Motor neuron (in vitro differentiated cells): Measurements from ENCODE around the gene LARGE1. TPM values are rescaled to one million over a fixed set of nuclear protein-coding genes. Genes with fewer than 3 reads are reported as not detected.

ENCODE experiments used
- ATAC-seq, 8 experiments: fragments of 200-7000 bp; cut with Tn5 transposase; replicated peaks in 6 of 8; 2 replicates each; pipeline ENCODE4 v1.8.0; 2021; ENCODE audit warnings: mild to moderate bottlenecking in 8 of 8, moderate library complexity in 8 of 8
- H3K27ac ChIP-seq, 2 donors: fragments of 250-450 bp; sonication (Bioruptor Pico); 2 replicates each; pipeline ENCODE4 v1.9.0; 2021; ENCODE audit warnings: antibody characterized with exemption in 2 of 2, mild to moderate bottlenecking in 2 of 2, moderate library complexity in 1 of 2
- H3K4me1 ChIP-seq, 2 donors: fragments of 250-450 bp; sonication (Bioruptor Pico); replicated peaks in 1 of 2; 2 replicates each; pipeline ENCODE4 v1.6.1; 2021; ENCODE audit warnings: antibody characterized with exemption in 2 of 2, mild to moderate bottlenecking in 2 of 2, moderate library complexity in 1 of 2
- H3K4me3 ChIP-seq, 5 donors: fragments of 250-450 bp; sonication (Bioruptor Pico); 2 replicates each; pipeline ENCODE4 v1.9.0; 2021; ENCODE audit warnings: antibody characterized with exemption in 5 of 5, mild to moderate bottlenecking in 5 of 5, moderate library complexity in 4 of 5
- WGBS, 10 experiments: fragments of 450-650 bp; shearing (Covaris generic); methylation state at CpG; one replicate each; pipeline ENCODE4 v1.0.0; 2022; 5-methylcytosine and 5-hydroxymethylcytosine counted together
- in situ Hi-C, 9 experiments: fragments of 400-800 bp; cut with MboI; loops; one replicate each; pipeline ENCODE4 v1.15.0; 2021; ENCODE audit warnings: low sequenced_read_pairs in 9 of 9, low pct_unique_long_range_greater_than_20kb in 2 of 9; ENCODE audit not compliant: unreplicated experiment in 9 of 9
- total RNA-seq, 8 experiments: library from RNA; unstranded; fragments of 300-600 nt; gene quantifications; 2 replicates each; pipeline versions ENCODE4 v1.2.3 to v1.2.4, GENCODE V29; 2022

LARGE1 gene
- total RNA-seq, 8 experiments from 2014 or later, result 1.7 to 36.1 (median 20.6) TPM

DNA sequence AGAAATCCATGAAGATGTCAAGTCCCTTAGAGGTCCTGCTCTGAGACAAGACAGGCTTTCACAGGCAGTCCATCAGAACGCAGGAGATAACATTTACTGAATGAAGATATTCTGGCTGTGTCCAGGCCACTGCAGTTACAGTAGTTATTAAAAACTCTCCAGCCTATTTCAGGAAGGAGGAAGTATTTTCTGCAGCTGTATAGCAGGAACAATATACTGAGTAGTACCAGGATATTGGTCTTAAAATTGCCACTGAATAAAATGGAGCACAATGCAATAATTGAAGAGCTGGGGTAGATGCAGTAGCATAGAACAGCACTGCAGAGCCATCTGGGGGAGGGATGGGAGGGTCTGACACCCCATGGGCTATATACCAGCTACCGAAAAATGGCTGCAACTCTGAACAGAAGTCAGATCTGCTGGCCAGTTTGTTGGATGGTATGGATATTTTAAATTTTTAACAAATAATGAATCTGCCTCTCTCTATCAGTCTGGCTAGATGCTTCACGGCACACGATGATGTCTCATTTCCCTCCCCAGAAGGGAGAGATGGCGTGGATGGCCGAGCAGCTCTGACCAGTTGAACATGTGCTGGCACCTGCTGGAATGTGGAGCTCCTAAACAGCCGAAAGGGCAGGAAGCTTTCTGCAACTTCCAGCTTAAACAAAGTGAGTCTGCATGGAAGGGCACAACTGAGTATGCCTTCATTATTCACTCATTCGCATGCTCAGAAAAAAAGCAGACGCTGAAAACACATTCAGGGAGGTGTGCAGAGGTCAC is 520.0 kb downstream of the LARGE1 start:
- Histone ChIP-seq H3K4me1 (peaks cover 0 to 6% of the 10 kb centered on the region in 2 donors), H3K27ac (no peak overlapping the region), H3K4me3 (no peak overlapping the region)
- no peak for ATAC-seq
- 72 to 100% (median 88%) methylated on average over 1 to 8 of the region's 9 CpGs; no CpG with 5 or more reads in 2 of the 10 experiments for WGBS, 10 experiments
- in situ Hi-C loops, result no loop called here

DNA sequence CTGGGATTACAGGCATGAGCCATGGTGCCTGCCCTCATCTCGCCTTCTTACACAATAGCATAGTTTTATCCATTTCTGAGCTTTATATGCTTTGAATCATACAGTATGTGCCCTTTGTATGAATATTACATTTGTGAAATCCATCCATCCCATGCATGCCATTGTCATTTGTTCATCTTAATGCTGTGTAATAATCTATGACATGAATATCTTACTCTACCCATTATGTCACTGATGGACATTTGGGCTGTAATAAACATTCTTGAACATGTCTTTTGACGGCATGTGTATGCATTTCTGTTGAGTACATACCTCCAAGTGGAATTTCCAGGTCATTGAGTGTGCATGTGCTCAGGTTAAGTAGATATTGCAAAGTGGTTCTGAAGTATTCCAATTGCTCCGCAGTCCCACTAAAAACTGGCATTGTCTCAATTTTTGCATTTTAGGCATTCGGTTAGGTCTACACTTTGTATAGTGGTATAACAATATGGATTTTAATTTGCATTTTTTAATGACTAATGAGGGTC is 522.8 kb downstream of the LARGE1 start:
- 75 to 100% (median 86%) methylated on average over 2 to 4 of the region's 4 CpGs; no CpG with 5 or more reads in 2 of the 10 experiments for WGBS, 10 experiments
- no peak for ATAC-seq
- in situ Hi-C loops, result no loop called here
- no peak overlapping the region for H3K27ac ChIP-seq
- H3K4me1 ChIP-seq, result peaks cover 0 to 6% of the 10 kb centered on the region in 2 donors
- no peak overlapping the region for H3K4me3 ChIP-seq

DNA sequence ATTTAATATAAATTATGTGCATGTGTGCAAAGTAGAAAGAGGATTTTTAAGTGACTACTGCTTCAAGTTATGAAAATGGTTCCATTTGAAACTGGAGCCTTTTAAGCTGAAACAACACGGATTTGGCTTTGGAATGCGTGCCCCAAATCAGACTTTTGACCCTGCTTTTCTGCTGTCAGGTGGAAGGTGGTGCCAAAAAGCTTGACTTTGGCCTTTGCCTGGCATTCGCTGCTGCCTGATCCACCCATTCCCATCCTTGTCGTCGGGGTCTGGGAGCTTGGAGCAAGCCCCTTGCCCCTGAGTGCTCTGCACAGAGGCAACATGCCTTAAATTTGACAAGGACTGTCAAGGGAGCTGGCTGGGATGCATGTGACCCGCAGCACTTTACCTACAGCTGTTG is 526.8 kb downstream of the LARGE1 start:
- 19 to 100% (median 76%) methylated on average over 1 to 6 of the region's 6 CpGs; no CpG with 5 or more reads in 1 of the 10 experiments for WGBS, 10 experiments
- in situ Hi-C loops, result no loop called here
- Histone ChIP-seq H3K27ac (no peak overlapping the region), H3K4me3 (no peak overlapping the region), H3K4me1 (peaks cover 0 to 6% of the 10 kb centered on the region in 2 donors)
- ATAC-seq, result no peak

DNA sequence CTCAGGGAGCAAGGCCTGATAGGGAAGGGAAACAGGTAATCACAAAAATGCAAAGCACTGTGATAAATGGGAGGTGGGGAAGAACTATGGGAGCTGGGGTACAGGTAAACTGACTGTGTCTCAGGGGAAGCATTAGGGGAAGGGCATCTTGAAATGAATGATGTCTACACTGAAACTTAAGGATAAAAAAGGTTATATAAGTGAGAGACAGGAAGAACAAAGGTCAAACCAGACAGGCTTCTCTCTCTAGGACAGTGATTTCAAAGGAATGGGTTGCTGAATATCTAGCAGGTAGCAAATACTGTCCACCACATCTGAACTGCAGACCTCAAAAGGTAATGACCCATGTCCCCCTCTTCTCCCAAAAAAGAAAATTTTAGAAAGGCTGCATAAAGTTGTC is 529.0 kb downstream of the LARGE1 start:
- Histone ChIP-seq H3K4me1 (peaks cover 0 to 6% of the 10 kb centered on the region in 2 donors), H3K27ac (no peak overlapping the region), H3K4me3 (no peak overlapping the region)
- in situ Hi-C loops, result no loop called here
- no peak for ATAC-seq

DNA sequence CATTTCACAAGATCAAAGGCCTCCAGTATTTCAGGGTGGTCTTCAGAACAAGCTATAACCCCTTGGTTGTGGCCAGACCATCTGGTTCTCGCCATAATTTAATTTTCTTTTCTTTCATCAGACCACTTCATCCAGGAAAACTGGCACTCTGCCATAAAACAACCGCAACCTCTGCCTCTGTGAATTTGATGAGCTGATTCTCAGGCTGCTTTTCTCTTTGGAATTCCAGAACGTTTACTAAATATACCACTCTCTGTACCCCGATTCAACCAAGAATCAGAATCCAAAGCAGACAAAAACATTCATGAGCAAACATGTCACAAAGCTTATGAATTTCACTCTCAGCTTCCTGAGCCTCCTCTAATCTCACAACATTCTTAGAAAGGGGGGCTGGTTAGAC is 530.3 kb downstream of the LARGE1 start:
- Histone ChIP-seq H3K27ac (no peak overlapping the region), H3K4me3 (no peak overlapping the region), H3K4me1 (no peaks in the 10 kb centered on the region)
- in situ Hi-C loops, result no loop called here
- ATAC-seq, result peak in 1 of 8 experiments; percentile 29
- 33 to 100% (median 85%) methylated on average over 1 to 4 of the region's 4 CpGs; no CpG with 5 or more reads in 1 of the 10 experiments for WGBS, 10 experiments

DNA sequence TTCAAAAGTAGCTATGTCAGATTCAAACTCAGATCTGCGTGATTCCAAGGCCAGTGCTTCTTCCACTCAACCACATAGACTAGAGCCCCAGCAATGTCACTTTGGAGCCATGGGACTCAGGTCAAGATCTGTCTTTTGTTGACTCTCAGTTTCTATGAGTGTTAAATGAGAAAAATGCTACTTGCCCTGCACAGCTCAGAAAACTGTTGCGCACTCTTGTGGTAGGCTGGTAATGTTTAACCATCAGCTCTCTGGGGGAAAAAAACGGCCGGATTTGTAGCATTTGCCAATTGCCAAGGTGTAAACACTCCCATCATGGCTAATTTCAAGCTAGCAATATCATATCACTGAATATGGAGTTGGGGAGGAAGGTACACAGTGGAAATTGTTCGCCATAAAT is 534.0 kb downstream of the LARGE1 start:
- Histone ChIP-seq H3K4me3 (no peak overlapping the region), H3K27ac (no peak overlapping the region), H3K4me1 (no peaks in the 10 kb centered on the region)
- in situ Hi-C loops, result no loop called here
- 14 to 100% (median 89%) methylated on average over 1 to 5 of the region's 5 CpGs; no CpG with 5 or more reads in 3 of the 10 experiments for WGBS, 10 experiments
- ATAC-seq, result no peak

DNA sequence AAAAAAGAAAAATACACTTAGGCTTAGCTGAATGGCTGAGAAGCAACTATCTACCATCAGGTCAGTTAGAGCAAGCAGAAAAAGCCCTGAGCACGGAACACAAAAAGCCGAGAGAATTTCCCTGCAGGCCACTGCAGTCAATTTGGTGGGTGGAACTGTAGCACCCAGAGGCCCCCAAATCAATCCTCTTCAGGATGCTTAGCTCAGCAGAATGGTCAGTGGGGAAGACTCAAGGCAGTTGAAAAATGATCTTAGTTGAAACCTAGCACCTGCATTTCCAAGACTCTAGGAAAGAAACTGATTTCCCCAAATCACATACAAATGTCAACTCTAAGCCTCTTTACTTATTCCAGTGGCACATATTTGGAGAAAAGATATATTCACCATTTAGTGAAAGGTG is 534.7 kb downstream of the LARGE1 start:
- ATAC-seq, result no peak
- Histone ChIP-seq H3K4me3 (no peak overlapping the region), H3K27ac (no peak overlapping the region), H3K4me1 (no peaks in the 10 kb centered on the region)
- 80 to 100% (median 92%) methylated on average over 2 of the region's 2 CpGs; no CpG with 5 or more reads in 3 of the 10 experiments for WGBS, 10 experiments
- in situ Hi-C loops, result no loop called here

DNA sequence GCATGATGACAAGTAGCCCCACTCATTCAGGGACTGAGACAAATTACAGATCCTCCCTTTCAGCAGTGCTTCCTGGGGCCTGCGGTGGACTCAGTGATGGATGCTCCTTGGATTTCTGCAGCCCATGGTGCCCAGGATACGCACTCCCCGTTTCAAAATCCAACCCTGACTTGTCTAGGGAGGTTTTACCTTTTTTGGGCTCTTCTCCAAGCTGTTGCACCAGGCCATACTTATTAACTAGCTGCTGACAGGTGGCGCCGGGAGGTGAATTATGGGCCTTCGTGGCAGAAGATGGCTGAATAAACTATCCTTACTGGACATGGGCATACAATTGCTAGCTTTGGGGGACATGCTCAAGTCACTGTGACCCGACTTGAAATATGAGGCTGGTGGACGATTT is 537.8 kb downstream of the LARGE1 start:
- 40 to 90% (median 80%) methylated on average over 1 to 8 of the region's 8 CpGs; no CpG with 5 or more reads in 3 of the 10 experiments for WGBS, 10 experiments
- in situ Hi-C loops, result no loop called here
- no peak for ATAC-seq
- H3K27ac ChIP-seq, result no peak overlapping the region
- no peak overlapping the region for H3K4me3 ChIP-seq
- H3K4me1 ChIP-seq, result no peaks in the 10 kb centered on the region

DNA sequence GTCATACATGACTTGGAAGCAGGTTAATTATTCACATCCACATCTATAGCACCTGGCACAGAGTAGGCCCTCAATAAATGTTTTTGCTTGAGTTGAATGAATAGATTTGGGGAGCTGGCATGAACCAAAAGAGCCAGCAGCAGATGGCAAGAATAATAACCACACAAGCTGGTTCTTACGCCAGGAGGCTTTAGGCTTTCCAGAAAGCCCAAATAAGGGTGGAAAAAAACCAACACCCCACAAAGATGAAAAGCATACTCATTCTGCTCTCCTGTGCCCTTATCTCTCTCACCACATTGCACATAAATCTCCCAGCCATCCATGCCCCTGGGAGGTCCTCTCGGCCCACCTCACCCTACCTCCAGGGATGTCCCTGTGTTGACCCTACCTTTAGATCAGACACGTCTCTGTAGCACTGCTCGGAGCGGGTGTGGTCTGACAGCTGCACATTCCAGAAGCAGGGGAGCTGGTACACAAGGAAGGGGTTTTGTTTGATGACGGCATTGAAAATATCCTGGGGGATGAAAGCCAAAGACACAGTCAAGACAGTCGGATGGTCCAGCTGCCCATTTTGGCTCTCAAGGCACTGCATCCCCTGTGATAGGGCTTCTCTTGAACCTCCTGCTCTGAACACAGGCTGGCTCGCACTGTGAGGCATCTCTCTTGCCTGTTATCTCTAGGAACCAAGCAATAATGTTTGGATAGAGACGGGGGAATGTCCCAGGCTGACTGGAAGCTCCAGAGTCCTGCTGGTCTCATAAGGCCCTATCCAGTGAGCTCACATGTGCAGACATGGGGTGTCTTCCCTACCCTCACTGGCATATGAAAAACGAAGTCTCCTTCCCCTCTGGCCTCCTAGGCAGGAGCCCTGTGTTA is 538.5 kb downstream of the LARGE1 start:
- 63 to 93% (median 85%) methylated on average over 2 to 5 of the region's 10 CpGs; no CpG with 5 or more reads in 6 of the 10 experiments for whole genome bisulfite sequencing, 10 experiments

DNA sequence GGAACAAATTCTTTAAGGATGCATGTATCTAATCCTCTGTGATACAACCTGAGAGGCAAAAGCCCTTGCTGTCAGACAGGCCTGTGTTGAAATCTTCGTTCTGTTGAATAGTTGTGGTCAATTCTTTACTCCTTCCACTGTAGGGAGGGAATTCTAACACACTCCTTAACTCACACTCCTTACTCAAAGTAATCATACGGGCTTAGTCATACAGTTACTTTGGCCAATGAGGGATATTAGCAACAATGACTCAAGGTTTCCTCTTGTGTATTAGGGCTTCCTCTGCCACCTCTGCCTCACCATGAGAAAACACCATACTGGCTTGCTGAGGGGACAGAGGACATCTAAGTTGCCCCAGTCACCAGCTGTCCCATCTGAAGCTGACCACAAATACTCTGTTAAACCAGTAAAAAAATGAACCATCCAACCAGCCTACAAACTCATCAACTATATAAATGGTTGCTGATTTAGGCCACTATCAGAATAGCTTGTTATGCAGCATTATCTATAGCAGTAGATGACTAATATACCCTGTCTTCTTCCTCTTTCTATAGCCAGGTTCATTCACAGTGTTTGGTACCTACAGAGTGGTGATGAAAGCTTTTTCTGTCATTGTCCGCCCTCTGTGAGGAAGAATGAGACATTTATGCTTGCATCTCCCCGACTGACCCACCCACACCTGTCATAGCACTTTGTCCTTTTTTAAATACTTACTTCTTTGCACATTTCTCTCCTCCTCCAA is 539.3 kb downstream of the LARGE1 start:
- 20 to 93% (median 89%) methylated on average over 1 to 4 of the region's 4 CpGs; no CpG with 5 or more reads in 3 of the 10 experiments for WGBS, 10 experiments
- in situ Hi-C loops, result no loop called here
- Histone ChIP-seq H3K27ac (no peak overlapping the region), H3K4me3 (no peak overlapping the region), H3K4me1 (no peaks in the 10 kb centered on the region)
- ATAC-seq, result peak in 2 of 8 experiments; percentile 84 to 87

More for the DNA sequence above, 538.5 kb downstream of the LARGE1 start:
- in situ Hi-C loops, result no loop called here
- Histone ChIP-seq H3K4me1 (no peaks in the 10 kb centered on the region), H3K27ac (no peak overlapping the region), H3K4me3 (no peak overlapping the region)
- ATAC-seq, result no peak

DNA sequence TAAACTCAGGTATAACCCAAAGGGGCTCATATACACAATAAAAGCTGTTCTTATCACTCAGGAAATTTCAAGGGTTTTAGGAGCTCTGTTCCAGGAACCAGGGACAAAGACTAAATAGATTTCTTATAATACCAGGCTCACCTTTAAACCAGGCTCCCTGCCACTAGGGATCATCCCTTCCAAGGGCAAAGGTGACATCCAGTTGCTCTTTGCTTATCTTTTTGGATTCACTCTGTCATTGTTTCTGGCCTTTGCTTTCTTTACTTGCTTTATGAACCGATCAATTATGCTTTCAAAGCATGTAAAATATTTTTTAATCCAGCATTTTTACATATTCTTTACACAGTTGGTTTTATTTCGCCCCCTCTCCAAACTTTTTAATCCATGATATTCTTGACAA is 540.4 kb downstream of the LARGE1 start:
- in situ Hi-C loops, result no loop called here
- no peak overlapping the region for H3K27ac ChIP-seq
- no peak overlapping the region for H3K4me3 ChIP-seq
- H3K4me1 ChIP-seq, result no peaks in the 10 kb centered on the region
- no peak for ATAC-seq
- WGBS, 10 experiments, result 63 to 100% (median 92%) methylated on average over 1 to 2 of the region's 2 CpGs

DNA sequence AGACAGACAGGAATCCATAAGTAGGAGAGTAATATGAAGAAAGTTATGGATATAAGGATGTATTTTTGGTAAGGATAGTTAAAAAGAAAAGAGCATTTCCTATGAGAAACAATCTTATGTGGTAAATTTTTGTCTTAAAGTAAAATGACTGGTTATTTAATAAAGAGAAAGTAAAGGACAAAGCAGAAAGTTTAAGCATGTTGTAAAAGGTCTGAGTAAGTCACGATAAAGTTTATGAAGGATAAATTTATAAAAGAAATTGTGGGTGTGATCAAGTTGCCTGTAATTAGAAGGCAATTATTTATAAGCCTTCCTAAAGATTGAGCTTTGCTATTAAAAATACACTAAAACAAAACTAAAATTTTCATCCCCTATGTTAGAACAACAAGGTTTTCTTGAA is 547.4 kb downstream of the LARGE1 start:
- H3K4me3 ChIP-seq, result no peak overlapping the region
- no peak for ATAC-seq
- in situ Hi-C loops, result no loop called here
- H3K4me1 ChIP-seq, result no peaks in the 10 kb centered on the region
- no peak overlapping the region for H3K27ac ChIP-seq
- WGBS, 10 experiments, result 64 to 100% (median 100%) methylated on average over 1 of the region's 1 CpG; no CpG with 5 or more reads in 1 of the 10 experiments
